Fibroblast of lung (primary cell): ENCODE data around the gene TJP1. TPM values are rescaled to one million over a fixed set of nuclear protein-coding genes. Genes with fewer than 3 reads are reported as not detected.

Experiments
- DNase-seq, 2 donors: peaks; one replicate each; pipeline versions ENCODE4 v3.0.0 to v3.0.0-alpha.2; 2010; ENCODE audit warnings: low read depth in 2 of 2
- H2AFZ ChIP-seq: 2 replicates; pipeline ENCODE4 v1.5.1; 2012; ENCODE audit warnings: low read length, control low read depth, inconsistent platforms
- H3K27ac ChIP-seq: 2 replicates; pipeline ENCODE4 v1.5.1; 2011; ENCODE audit warnings: low read length, control low read depth; ENCODE audit not compliant: insufficient read depth
- H3K27me3 ChIP-seq: 2 replicates; pipeline ENCODE4 v1.5.1; 2011; ENCODE audit warnings: mild to moderate bottlenecking, low read length; ENCODE audit not compliant: control insufficient read depth, insufficient read depth
- H3K36me3 ChIP-seq: 2 replicates; pipeline ENCODE4 v1.5.1; 2011; ENCODE audit warnings: low read length; ENCODE audit not compliant: control insufficient read depth, insufficient read depth
- H3K4me1 ChIP-seq: 2 replicates; pipeline ENCODE4 v1.5.1; 2011; ENCODE audit warnings: low read length; ENCODE audit not compliant: control insufficient read depth, insufficient read depth; ENCODE audit errors: extremely low read depth
- H3K4me2 ChIP-seq: 2 replicates; pipeline ENCODE4 v1.5.1; 2011; ENCODE audit warnings: low read length, control low read depth; ENCODE audit not compliant: insufficient read depth; ENCODE audit errors: extremely low read depth
- H3K4me3 ChIP-seq, 4 experiments: fragments of 200-600 bp in 1 of 4; sonication (generic) in 1 of 4; replicated peaks in 1 of 4; 2 replicates each; pipeline ENCODE4 v1.5.1; 2011 to 2016; ENCODE audit warnings: low read length in 4 of 4, low read depth in 3 of 4, mild to moderate bottlenecking in 3 of 4, control low read depth in 2 of 4, inconsistent platforms in 1 of 4, mixed read lengths in 1 of 4; ENCODE audit not compliant: insufficient read depth in 1 of 4; ENCODE audit errors: control extremely low read depth in 1 of 4
- H3K79me2 ChIP-seq: 2 replicates; pipeline ENCODE4 v1.5.1; 2012; ENCODE audit warnings: mild to moderate bottlenecking, low read length, inconsistent platforms; ENCODE audit not compliant: control insufficient read depth, insufficient read depth
- H3K9ac ChIP-seq: 2 replicates; pipeline ENCODE4 v1.5.1; 2011; ENCODE audit warnings: mild to moderate bottlenecking, low read length, control low read depth; ENCODE audit not compliant: insufficient read depth
- H3K9me3 ChIP-seq: 2 replicates; pipeline ENCODE4 v1.5.1; 2012; ENCODE audit warnings: low read depth, low read length; ENCODE audit not compliant: control insufficient read depth, insufficient read depth
- H4K20me1 ChIP-seq: 2 replicates; pipeline ENCODE4 v1.5.1; 2011; ENCODE audit warnings: low read length; ENCODE audit not compliant: control insufficient read depth, insufficient read depth; ENCODE audit errors: extremely low read depth
- CTCF ChIP-seq, 2 donors: IDR thresholded peaks in 1 of 2; conservative IDR thresholded peaks in 1 of 2; 1 replicate in 1 of 2; 2 replicates in 1 of 2; pipeline ENCODE4 v1.5.1; 2011 to 2012; ENCODE audit warnings: low read length in 2 of 2, control low read depth in 1 of 2, inconsistent platforms in 1 of 2, low read depth in 1 of 2, mild to moderate bottlenecking in 1 of 2
- EZH2 ChIP-seq: IDR thresholded peaks from 2 replicates; pipeline ENCODE4 v1.5.1; 2012; ENCODE audit warnings: low read length, control low read depth, mild to moderate bottlenecking; ENCODE audit errors: missing control alignments
- polyA plus RNA-seq, 2 donors: library from polyadenylated mRNA; depleted of rRNA in 1 of 2; stranded (reverse) in 1 of 2; unstranded in 1 of 2; fragments of >200 nt; gene quantifications; 2 replicates each; pipeline ENCODE4 v1.2.1, GENCODE V29; 2011 to 2012; ENCODE audit warnings: missing spikeins in 1 of 2
- total RNA-seq: library from RNA; depleted of rRNA; stranded (reverse); fragments of >200 nt; gene quantifications from 2 replicates; pipeline ENCODE4 v1.2.1, GENCODE V29; 2014

The TJP1 gene
- total and polyA plus RNA-seq, 2 donors (not counting 1 experiment from before 2014, with no cell fraction given) = 53.7 to 110 TPM

- Histone ChIP-seq H3K4me1 (peaks cover 2% of the 10 kb centered on the region), H2AFZ (no peak overlapping the region), H3K9me3 (no peaks in the 10 kb centered on the region), H3K36me3 (no peaks in the 10 kb centered on the region), H3K27ac (no peak overlapping the region), H3K4me2 (no peak overlapping the region), H3K27me3 (no peaks in the 10 kb centered on the region), H4K20me1 (no peaks in the 10 kb centered on the region), H3K4me3 (no peak overlapping the region), H3K9ac (no peak overlapping the region), H3K79me2 (no peaks in the 10 kb centered on the region)
- DNase-seq = no peak
- TF ChIP-seq CTCF (conservative IDR thresholded peaks at IDR 0.05 in 1 of 2, IDR thresholded peaks at IDR 0.05 in 1 of 2; ENCODE audit: low read depth in 1 of 2, low read length in 2 of 2) (no peak), EZH2 (no peak)
Measured at GRCh38 chr15:29687204-29687815, 135.0 kb downstream of the TJP1 start.

GRCh38 chr15:29686445-29687203, 135.6 kb downstream of the TJP1 start:
- H3K79me2 ChIP-seq = no peaks in the 10 kb centered on the region
- no peaks in the 10 kb centered on the region for H3K36me3 ChIP-seq
- H3K4me1 ChIP-seq = peaks cover 2% of the 10 kb centered on the region
- H3K27me3 ChIP-seq = no peaks in the 10 kb centered on the region
- no peak overlapping the region for H2AFZ ChIP-seq
- no peak for DNase-seq
- no peak overlapping the region for H3K27ac ChIP-seq
- no peaks in the 10 kb centered on the region for H4K20me1 ChIP-seq
- H3K9ac ChIP-seq = no peak overlapping the region
- TF ChIP-seq CTCF (conservative IDR thresholded peaks at IDR 0.05 in 1 of 2, IDR thresholded peaks at IDR 0.05 in 1 of 2; ENCODE audit: low read depth in 1 of 2, low read length in 2 of 2) = no peak
- no peak for TF ChIP-seq EZH2
- no peaks in the 10 kb centered on the region for H3K9me3 ChIP-seq
- H3K4me3 ChIP-seq = no peak overlapping the region
- H3K4me2 ChIP-seq = no peak overlapping the region

- Histone ChIP-seq H3K27ac (no peak overlapping the region), H3K9ac (no peak overlapping the region), H2AFZ (no peak overlapping the region), H3K9me3 (no peaks in the 10 kb centered on the region), H3K79me2 (no peaks in the 10 kb centered on the region), H3K27me3 (no peaks in the 10 kb centered on the region), H3K4me2 (no peak overlapping the region), H3K4me1 (peaks cover 2% of the 10 kb centered on the region), H4K20me1 (no peaks in the 10 kb centered on the region), H3K36me3 (no peaks in the 10 kb centered on the region), H3K4me3 (no peak overlapping the region)
- DNase-seq = no peak
- TF ChIP-seq CTCF (conservative IDR thresholded peaks at IDR 0.05 in 1 of 2, IDR thresholded peaks at IDR 0.05 in 1 of 2; ENCODE audit: low read depth in 1 of 2, low read length in 2 of 2) = no peak
Measured at GRCh38 chr15:29686079-29686425, 136.2 kb downstream of the TJP1 start.
